H54 (cell line): Measurements from ENCODE around the gene IL16.
"Not testable (repeated sequence)": the region's sequence is repeated elsewhere in the genome, so short reads cannot be mapped to it uniquely, and the experiment has no call there.

Experiments used
- DNase-seq: peaks from one replicate; pipeline ENCODE4 v3.0.0; 2011; ENCODE audit warnings: low spot score, mixed read lengths; ENCODE audit not compliant: insufficient read length
- FAIRE-seq: peaks from 3 replicates; lab custom pipeline; 2011; peaks lifted over from hg19 to GRCh38; lab: Jason Lieb, UNC
- POLR2A ChIP-seq: IDR thresholded peaks from 2 replicates; pipeline ENCODE4 v1.6.1; 2011; ENCODE audit warnings: low read depth, mild to moderate bottlenecking, low read length

IL16 gene

GRCh38 chr15:81330366-81331090 is 133.8 kb downstream of the IL16 start:
- DNase-seq (no peak), FAIRE-seq (no peak)
- TF ChIP-seq POLR2A: no peak

DNA sequence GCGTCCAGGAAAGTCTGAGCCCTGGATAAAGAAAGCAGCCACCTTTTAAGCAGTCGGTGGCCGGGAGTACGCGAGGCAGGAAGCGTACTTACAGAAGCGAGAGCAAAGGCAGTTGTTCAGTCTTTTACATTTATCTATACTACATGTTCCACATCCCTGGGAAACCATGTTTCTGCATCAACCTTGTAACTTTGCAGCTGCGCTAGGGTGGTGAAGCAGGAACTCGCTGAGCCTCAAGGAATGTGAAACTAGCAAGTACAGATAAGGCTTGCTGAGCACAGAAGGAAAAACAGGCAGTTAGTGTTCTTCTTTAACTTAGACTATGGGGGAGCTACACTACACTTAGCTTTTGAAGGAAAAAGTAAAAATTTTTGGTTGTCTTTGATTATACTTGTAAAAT is 134.5 kb downstream of the IL16 start:
- not testable (repeated sequence) for FAIRE-seq, DNase-seq

- FAIRE-seq (no peak), DNase-seq (no peak)
- no peak for TF ChIP-seq POLR2A
These were observed 134.9 kb downstream of the IL16 start for GRCh38 chr15:81331600-81331999.

DNA sequence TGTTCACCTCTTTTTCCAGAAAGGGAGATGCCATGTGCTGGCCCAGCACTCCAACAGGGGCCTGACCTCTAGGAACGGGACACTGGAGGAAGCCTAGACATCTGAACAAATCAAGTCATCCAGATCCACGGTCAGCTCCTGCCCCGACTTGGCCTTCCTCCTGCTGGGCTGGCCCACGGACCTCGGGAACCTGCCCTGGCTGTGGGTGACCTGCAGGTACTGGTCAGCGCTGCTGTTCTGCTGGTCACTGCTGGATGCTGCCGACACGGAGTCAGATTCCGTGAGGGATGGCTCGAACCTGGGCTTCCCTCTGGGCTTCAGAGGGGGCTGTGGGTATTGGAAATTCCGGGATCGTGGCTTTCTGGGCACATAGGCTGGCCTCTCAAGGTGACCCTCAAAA is 135.6 kb downstream of the IL16 start:
- FAIRE-seq: no peak
- TF ChIP-seq POLR2A: no peak
- no peak for DNase-seq

- DNase-seq (no peak), FAIRE-seq (no peak)
- no peak for TF ChIP-seq POLR2A
These were observed 136.7 kb downstream of the IL16 start for GRCh38 chr15:81333363-81333762.

DNA sequence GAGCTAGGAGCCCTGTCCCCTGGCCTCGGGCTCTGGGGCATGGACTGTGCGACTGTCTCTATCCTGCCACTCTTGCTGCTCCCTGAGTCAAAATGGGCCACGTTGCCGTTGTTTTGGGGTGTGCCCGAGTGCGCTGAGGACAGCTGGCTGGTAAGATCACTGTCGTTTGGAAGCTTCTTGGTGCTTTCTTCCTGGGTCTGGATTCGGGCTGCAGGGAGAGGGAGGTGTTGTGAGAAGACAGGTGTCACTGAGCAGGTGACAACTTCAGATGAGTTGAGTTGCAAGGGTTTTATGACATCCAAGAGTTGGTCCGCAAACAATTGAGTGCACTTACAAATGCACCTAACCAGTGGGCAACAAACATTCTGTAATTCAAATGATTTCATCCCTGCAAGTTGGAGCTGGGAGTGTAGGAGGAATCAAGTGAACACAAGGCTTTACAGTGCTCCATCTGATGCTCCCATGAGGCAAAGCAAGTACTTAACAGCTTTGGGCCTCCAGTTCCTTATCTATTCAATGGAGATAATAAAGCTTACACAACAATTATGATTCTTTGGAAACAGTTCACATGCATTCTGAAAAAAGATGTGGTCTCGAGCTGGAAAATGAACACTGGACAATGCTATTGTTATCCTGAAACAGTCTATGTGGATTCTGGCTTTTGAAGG is 138.2 kb downstream of the IL16 start:
- FAIRE-seq (no peak), DNase-seq (no peak)
- TF ChIP-seq POLR2A: no peak

GRCh38 chr15:81335631-81336030 is 139.0 kb downstream of the IL16 start:
- TF ChIP-seq POLR2A: no peak
- FAIRE-seq (no peak), DNase-seq (no peak)

DNA sequence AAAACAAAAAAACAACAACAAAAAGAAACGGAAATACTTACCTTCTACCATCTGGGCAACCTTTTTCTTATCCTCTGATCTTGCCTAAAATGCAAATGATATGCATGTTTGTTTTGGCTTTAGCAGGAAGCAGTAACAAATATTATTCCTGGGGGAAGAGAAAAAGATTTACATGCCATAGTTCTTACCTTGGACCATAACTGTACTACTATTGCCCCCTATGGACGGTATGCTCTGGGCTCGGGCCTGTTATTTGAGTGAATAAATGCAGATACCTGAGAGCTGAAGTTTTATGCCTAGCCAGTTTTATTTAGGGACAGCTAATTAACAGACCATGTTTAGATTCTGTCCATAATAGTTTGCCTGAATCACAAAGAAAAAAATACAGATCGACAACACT is 139.9 kb downstream of the IL16 start:
- DNase-seq (no peak), FAIRE-seq (no peak)
- TF ChIP-seq POLR2A: no peak

GRCh38 chr15:81337241-81337640 is 140.6 kb downstream of the IL16 start:
- FAIRE-seq: no peak
- DNase-seq: no peak
- no peak for TF ChIP-seq POLR2A

DNA sequence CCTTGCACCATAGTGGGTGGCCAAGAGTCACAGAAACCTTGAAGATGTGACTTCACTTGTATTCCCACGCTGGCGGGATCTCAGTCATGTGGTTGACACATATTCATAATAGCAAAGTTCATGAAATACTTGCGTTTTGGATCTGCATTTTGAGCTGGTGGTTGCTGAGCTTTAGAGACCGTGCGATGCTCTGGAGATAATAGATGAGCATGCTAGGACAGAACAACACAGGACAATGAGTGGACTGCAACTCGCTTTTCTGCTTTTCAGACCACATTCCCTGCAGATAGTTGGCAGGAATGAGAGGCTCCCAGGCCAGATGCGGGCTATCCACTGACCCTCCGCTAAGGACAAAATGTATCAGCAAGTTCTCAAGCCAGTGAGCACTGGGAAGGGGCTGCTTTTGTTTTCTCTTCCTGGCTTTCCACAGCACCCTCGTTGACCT is 141.1 kb downstream of the IL16 start:
- FAIRE-seq: no peak
- no peak for TF ChIP-seq POLR2A
- no peak for DNase-seq

GRCh38 chr15:81338170-81339007 is 141.7 kb downstream of the IL16 start:
- DNase-seq: peak; percentile 7
- TF ChIP-seq POLR2A: no peak
- no peak for FAIRE-seq

DNA sequence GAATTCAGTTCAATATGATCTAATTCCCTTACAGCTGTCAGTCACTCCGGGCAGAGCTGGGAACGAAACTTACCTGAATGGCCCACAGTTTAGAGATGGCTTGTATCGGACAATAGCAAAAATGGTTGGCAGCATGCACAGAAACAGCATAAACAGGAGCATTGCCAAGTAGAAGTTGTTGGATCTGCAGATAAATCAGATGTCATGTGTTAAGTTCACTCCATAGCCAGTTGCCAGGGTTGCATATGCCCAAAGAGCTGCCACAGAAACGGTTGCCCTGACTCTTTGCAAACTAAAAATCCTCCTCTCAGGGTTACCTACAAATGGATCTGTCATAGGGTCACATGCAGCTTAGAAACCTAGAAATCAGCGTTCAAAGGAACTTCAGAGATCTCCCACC is 142.6 kb downstream of the IL16 start:
- DNase-seq (no peak), FAIRE-seq (no peak)
- no peak for TF ChIP-seq POLR2A

GRCh38 chr15:81339851-81340250 is 143.2 kb downstream of the IL16 start:
- FAIRE-seq: no peak
- no peak for DNase-seq
- TF ChIP-seq POLR2A: no peak

- DNase-seq: no peak
- TF ChIP-seq POLR2A: no peak
- no peak for FAIRE-seq
These were observed 144.7 kb downstream of the IL16 start for GRCh38 chr15:81341351-81341750.
